ENCODE measurements around the gene RGS6.
A peak's percentile ranks its signal among the peaks of the same experiment; 100 is the strongest.

Gene RGS6

DNA sequence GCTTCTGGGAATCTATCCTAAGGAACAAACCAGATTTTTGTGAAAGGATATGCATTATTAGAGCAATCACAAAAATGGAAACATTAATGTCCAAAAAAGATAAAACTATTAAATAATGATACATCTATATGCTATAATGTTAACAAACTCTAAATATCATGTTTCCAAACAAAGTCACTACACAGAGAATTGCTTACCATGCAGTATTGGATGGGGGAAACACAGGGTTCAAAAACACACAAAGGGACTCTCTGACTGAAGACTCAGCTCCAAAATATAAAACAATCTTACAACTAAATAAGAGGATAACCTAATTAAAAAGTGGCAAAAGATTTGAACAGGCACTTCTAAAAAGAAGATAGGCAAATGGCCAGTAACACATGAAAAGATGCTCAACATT lies 657.4 kb downstream of the RGS6 start:
- DNase-seq (no peak), ATAC-seq (no peak)

DNA sequence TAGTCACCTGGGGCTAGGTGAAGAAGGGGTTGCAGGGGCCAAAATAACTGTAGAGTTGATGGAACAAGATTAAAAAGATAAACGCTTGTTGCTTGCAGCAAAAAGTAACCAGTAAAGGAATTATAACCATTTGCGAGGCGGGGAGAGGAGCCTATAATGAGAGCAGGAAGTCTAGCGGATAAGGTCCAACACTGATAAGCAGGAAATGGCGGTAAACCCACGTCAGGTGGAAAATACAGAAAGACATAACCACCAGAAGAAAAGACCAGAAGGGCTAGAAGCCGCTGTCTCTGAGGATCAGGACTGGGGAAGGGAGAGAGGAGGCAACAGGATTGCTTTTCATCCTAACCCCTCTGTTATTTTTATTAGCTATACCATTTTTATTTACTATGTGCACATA lies 658.3 kb downstream of the RGS6 start:
- DNase-seq = peak; percentile 11
- ATAC-seq = no peak

GRCh38 chr14:72591391-72591790 lies 659.2 kb downstream of the RGS6 start:
- ATAC-seq (no peak), DNase-seq (no peak)

- DNase-seq (peak; percentile 28), ATAC-seq (peak; percentile 95)
These were observed 662.1 kb downstream of the RGS6 start for GRCh38 chr14:72594099-72594901.

DNA sequence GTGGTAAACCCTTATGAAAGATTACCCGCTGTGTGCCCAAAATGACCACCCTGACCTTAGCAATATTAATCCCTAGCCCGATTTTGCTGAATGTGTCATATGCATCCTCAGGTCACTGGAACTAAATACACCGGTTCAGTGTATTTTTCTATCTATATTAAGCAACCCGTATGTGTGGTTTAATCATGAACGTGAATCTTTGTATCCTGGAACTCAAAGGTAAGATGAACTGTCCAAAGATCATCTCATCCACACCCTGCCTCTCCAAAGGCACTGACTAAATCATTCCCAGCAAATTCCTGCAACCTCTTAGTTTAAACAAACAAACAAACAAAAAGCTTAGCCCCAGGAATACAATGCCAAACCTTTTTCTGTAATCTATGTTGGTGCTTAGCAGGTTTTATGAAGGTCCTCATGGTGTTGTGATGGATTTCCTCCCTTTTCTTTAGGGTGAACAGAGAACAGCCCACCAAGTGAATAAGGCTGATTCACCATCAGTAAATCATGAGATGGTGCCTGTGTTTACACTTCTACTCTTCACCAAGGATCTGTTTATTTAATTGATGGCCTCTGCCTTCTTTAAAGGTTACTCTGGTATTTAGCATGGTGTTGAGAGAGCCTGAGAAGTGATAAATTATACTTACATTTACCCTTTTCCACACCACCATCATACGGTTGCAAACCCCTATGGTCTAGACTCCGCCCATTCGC lies 663.1 kb downstream of the RGS6 start:
- no peak for DNase-seq
- no peak for ATAC-seq

DNA sequence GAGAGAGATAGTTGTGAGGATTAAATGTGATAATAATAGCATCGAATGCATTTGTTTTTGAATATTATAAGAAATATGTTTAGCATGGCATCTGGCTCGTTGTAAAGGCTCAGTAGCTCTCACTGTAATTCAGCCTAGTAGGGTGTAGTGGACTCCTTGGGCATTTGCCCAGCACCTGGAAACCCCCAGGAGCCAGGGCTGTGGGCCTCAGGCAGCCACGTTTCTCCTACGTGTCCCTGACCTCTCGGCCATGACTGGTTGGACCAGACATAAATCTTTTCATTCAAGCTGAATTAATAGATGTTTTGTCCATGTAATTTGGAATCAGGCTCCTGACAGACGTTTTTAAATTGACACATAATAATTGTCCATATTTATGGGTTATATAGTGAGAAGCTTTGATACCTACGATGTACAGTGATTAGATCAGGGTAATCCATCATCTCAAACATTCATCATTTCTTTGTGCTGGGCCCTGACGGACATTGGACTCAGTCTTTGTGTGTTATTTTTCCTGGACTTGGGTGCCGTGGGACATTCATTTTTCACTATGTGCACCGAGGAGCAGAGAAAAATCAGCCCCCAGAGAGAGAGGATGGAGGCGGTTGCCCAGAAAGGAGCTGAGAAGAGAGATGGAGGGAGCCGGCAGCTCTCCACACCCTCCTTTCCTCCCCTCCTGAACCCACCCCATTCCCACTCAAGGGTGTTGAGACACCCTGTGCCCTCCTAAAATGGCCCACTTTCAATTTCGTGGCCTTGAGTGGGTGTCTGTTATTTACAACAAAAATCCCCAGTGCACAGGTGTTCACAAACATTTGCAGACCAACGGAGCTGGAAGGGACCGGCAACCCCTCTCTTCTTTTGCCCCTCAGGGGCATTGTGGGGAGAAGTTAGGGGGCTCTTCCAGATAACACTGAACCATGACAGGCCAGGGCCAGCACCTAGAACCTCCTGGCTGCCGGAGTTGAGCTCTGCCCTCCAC lies 665.3 kb downstream of the RGS6 start:
- ATAC-seq = no peak
- DNase-seq = no peak

- ATAC-seq = no peak
- DNase-seq = no peak
These were observed 666.1 kb downstream of the RGS6 start for GRCh38 chr14:72598306-72598705.

DNA sequence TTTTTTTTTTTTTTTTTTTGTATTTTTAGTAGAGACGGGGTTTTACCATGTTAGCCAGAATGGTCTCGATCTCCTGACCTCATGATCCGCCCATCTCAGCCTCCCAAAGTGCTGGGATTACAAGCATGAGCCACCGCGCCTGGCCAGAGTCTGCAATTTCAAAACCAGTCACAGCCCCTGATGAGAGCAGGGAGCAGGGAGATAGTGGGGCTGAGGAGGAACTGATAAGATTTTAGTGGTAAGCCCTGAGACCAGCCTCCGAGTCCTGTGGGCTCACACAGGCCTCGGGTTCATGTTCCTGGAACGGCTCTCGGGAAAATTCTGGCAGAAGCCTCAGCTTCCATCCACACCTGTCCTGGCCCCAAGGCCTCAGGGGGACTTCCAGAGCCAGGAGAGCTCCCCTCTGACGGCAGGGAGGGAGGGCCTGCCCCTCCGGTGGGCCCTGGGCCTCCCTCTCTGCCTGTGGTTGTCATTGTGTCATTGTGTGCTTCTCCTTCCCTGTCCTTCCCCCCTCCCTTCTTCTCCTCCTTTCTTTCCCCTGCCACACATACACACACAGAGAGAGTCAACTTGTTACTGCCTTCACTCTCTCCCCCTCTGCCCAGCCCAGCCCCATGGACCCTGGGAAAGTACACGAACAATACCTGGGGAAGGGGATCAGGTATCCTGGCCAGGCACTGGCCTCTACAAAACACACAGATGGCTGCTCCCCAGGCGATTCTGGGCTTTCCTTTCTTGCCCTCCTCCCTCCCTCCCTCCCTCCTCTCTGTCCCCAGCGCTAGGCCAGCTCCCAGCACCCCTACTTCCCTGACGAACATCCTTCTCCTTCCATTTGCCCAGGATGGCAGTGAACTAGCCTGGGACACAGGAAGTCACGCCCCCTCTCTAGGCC lies 667.6 kb downstream of the RGS6 start:
- ATAC-seq (no peak), DNase-seq (no peak)

GRCh38 chr14:72600551-72601330 lies 668.5 kb downstream of the RGS6 start:
- no peak for ATAC-seq
- DNase-seq = no peak

- no peak for DNase-seq
- ATAC-seq = no peak
These were observed 671.4 kb downstream of the RGS6 start for GRCh38 chr14:72603639-72604038.

DNA sequence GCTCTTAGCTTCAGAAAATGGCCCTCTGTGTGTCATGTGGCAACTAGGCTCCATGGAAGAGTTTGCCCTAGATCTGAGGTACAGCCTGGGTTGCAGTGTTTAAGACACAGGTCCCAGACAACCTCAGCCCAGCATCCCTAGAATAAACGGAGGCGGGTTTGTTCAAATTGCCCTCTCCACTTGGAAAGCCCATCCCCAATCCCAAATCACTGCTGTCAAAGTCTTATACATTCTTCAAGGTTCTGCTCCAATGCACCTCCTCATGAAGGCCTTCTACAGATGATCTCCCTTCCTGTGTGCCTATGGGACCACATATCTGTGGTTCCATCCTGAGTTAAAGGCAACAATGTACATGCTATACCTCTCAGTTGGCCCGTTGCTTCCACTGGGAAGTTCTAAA lies 671.9 kb downstream of the RGS6 start:
- ATAC-seq = no peak

DNA sequence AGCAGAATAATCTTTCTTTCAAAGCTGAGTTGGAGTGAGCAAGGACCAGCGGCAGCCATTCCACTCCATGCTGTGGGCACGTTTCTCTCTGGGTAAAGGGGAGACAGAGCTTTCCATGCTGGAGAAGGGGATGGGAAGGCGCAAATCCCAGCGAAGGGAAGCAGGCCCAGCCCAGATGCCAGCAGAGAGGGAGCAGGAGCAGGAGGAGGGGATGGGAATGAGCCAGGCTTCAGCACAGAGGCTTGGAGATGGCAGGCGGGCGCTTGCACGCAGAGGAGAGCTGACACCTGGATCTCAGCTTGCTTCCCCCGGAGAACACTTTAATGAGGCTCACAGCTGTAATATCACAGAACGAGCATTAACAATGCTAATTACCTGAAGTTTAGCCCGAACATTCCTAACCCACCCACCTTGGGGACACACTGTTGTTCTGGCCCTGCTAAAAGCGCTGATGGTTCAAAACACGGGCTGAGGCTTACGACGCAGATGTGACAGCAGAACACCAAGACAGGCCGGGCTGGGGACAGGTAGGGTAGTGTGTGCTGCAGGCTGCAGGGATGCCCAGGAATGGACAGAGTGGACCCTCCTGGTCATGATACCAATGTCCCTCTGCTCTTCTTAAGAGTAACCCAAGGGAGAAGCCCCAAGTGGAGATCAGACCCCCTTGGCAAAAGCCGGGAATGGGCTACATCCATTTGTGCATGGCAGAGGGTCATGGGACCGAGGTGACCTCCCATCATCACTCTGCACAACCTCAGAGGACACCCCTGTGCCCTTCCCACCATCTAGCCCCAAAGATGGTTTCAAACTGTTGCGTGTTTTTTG lies 673.1 kb downstream of the RGS6 start:
- DNase-seq (no peak), ATAC-seq (no peak)

More for the DNA sequence above, 671.9 kb downstream of the RGS6 start:
- DNase-seq = no peak

GRCh38 chr14:72605921-72606220 lies 673.6 kb downstream of the RGS6 start:
- DNase-seq (no peak), ATAC-seq (no peak)

GRCh38 chr14:72606879-72607278 lies 674.6 kb downstream of the RGS6 start:
- ATAC-seq (no peak), DNase-seq (no peak)

GRCh38 chr14:72607386-72608130 lies 675.3 kb downstream of the RGS6 start:
- ATAC-seq (no peak), DNase-seq (no peak)

- ATAC-seq = no peak
- DNase-seq = no peak
These were observed 676.4 kb downstream of the RGS6 start for GRCh38 chr14:72608391-72609204.

- no peak for DNase-seq
- ATAC-seq = no peak
These were observed 677.1 kb downstream of the RGS6 start for GRCh38 chr14:72609205-72609916.
